Duodenal mucosa (tissue), 2 donors: ENCODE measurements around the gene TBX21.

ENCODE experiments used
- H3K27ac ChIP-seq: one replicate; pipeline ENCODE4 v1.7.0; 2013; ENCODE audit warnings: low read depth, low read length
- H3K27me3 ChIP-seq, 2 donors: one replicate each; pipeline ENCODE4 v1.7.0; 2013; ENCODE audit warnings: low read length in 2 of 2, control low read depth in 1 of 2; ENCODE audit not compliant: insufficient read depth in 2 of 2, control insufficient read depth in 1 of 2
- H3K36me3 ChIP-seq, 2 donors: one replicate each; pipeline ENCODE4 v1.7.0; 2013; ENCODE audit warnings: low read length in 2 of 2, control low read depth in 1 of 2; ENCODE audit not compliant: insufficient read depth in 2 of 2, control insufficient read depth in 1 of 2
- H3K4me1 ChIP-seq, 2 donors: one replicate each; pipeline ENCODE4 v1.7.0; 2013; ENCODE audit warnings: low read length in 2 of 2, control low read depth in 1 of 2; ENCODE audit not compliant: insufficient read depth in 2 of 2, control insufficient read depth in 1 of 2
- H3K4me3 ChIP-seq, 2 donors: one replicate each; pipeline ENCODE4 v1.7.0; 2013; ENCODE audit warnings: low read length in 2 of 2, low read depth in 1 of 2
- H3K9ac ChIP-seq, 2 donors: one replicate each; pipeline ENCODE4 v1.7.0; 2013; ENCODE audit warnings: low read length in 2 of 2, low read depth in 1 of 2
- H3K9me3 ChIP-seq, 2 donors: one replicate each; pipeline ENCODE4 v1.7.0; 2013; ENCODE audit warnings: low read length in 2 of 2, control low read depth in 1 of 2; ENCODE audit not compliant: control insufficient read depth in 1 of 2

The TBX21 gene, protein sequence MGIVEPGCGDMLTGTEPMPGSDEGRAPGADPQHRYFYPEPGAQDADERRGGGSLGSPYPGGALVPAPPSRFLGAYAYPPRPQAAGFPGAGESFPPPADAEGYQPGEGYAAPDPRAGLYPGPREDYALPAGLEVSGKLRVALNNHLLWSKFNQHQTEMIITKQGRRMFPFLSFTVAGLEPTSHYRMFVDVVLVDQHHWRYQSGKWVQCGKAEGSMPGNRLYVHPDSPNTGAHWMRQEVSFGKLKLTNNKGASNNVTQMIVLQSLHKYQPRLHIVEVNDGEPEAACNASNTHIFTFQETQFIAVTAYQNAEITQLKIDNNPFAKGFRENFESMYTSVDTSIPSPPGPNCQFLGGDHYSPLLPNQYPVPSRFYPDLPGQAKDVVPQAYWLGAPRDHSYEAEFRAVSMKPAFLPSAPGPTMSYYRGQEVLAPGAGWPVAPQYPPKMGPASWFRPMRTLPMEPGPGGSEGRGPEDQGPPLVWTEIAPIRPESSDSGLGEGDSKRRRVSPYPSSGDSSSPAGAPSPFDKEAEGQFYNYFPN

DNA sequence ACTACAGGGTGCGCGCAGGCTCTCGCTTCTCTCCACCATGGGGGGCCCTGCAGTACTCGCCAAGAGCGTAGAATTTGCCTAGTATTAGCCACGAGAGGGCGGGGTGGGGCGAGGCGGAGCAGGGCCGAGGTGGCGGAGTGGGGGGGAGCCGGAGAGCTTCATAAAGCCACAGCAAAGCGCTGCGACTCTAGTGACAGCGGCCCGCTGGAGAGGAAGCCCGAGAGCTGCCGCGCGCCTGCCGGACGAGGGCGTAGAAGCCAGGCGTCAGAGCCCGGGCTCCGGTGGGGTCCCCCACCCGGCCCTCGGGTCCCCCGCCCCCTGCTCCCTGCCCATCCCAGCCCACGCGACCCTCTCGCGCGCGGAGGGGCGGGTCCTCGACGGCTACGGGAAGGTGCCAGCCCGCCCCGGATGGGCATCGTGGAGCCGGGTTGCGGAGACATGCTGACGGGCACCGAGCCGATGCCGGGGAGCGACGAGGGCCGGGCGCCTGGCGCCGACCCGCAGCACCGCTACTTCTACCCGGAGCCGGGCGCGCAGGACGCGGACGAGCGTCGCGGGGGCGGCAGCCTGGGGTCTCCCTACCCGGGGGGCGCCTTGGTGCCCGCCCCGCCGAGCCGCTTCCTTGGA, at the start of gene TBX21:
TSS of gene TBX21 (plus strand) at position 190 of the 627 bp plus-strand sequence. CDS start at position 409, 219 bp downstream.
- Histone ChIP-seq H3K4me1 (peaks cover 0 to 9% of the 10 kb centered on the region in 2 donors), H3K9me3 (no peaks in the 10 kb centered on the region), H3K27ac (no peak within 1 kb of the TSS), H3K36me3 (no peaks in the 10 kb centered on the region), H3K9ac (peak within 1 kb of the TSS; percentile 54 to 60), H3K4me3 (peak within 1 kb of the TSS; percentile 65 to 66), H3K27me3 (peaks cover 44 to 47% of the 10 kb centered on the region in 2 donors)

DNA sequence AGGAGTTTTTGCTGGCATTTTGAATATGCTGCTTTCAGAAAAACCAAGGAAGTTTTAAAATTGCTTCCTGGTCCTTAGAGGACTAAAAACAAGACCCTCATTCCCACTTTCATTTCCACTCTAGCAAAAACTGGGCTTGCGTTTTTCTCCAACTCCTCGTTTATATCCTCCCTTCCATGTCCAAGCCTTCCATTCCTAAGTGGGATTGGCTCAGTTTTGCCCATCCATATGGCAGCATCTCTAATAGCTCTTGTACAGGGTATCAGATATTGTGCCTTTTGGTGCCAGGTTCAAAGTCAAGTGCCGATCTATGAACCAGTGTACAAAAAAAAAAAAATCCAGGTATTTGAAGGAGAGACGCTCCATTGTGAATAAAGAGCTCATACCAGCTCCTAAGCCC, 49.0 kb upstream of the TBX21 start:
- H3K9ac ChIP-seq = no peak overlapping the region
- H3K27me3 ChIP-seq = no peaks in the 10 kb centered on the region
- no peaks in the 10 kb centered on the region for H3K9me3 ChIP-seq
- no peaks in the 10 kb centered on the region for H3K4me1 ChIP-seq
- H3K27ac ChIP-seq = no peak overlapping the region
- H3K4me3 ChIP-seq = no peak overlapping the region
- peaks cover 21 to 62% of the 10 kb centered on the region in 2 donors for H3K36me3 ChIP-seq

DNA sequence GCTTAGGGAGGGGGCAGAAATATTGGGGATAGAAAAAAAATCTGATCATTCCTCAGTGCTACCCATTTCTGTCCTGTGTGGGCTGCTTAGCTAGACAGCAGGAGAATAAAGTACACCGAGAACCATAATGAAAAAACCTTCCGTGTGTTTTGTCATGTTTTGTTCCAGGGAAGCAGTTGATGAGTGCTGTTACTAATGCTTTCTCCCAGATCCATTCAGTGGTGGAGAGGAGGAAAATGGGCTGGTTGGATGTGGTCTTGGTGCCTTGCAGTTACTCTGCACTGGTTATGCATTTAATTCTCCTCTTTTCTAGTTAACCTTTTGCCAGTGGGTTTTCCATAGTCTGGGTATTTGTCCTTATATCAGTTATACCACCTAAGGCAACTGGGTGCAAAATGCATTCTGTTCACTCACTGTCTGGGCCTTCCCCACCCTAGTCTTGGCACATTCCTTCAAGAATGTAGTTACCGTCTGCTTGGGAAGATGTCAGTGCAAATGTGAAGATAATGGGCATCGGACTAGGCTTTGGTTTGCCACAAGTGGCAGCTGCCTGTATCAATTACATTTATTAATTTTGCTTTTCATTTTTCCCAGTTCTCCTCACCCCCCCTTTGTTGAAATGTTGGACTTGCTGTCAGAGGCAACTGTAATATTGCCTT, 48.4 kb upstream of the TBX21 start:
- Histone ChIP-seq H3K36me3 (peaks cover 21 to 57% of the 10 kb centered on the region in 2 donors), H3K4me1 (no peaks in the 10 kb centered on the region), H3K27ac (no peak overlapping the region), H3K27me3 (no peaks in the 10 kb centered on the region), H3K4me3 (no peak overlapping the region), H3K9ac (no peak overlapping the region), H3K9me3 (no peaks in the 10 kb centered on the region)

DNA sequence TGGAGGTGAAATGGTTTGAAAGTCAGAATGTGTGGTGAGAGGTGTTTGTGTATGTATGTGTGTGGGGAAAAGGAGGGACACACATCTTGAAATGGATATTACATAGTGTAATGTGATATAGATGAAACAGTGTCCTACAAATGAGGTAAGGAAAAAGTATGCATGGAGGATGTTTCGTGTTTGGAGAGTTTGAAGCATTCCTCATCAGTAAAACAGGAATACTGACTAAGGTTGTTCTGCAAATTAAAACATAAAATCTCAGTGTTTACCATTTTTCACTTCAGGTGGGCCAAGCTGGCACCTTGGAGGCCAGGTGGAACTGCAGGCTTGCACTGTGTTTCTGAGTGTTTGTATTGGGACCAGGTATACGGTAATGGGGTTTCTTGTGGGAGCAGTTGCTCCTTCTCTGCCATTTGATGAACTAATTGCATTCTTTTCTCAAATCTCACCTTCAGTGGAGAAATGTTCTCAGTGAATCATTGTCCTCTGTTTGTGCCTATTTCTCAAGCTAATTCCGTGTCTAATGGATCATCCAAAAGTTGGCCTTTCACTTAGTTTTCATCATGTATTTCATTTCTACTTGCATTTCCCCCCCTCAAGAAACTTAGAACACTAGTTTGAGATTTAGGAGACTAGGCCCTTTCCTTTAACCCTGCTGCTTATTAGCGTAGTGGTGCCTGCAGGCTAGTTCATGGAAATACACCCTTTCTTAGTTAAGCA, 47.3 kb upstream of the TBX21 start:
- Histone ChIP-seq H3K4me3 (no peak overlapping the region), H3K9ac (no peak overlapping the region), H3K27ac (no peak overlapping the region), H3K27me3 (no peaks in the 10 kb centered on the region), H3K36me3 (peaks cover 11 to 46% of the 10 kb centered on the region in 2 donors), H3K4me1 (no peaks in the 10 kb centered on the region), H3K9me3 (no peaks in the 10 kb centered on the region)

DNA sequence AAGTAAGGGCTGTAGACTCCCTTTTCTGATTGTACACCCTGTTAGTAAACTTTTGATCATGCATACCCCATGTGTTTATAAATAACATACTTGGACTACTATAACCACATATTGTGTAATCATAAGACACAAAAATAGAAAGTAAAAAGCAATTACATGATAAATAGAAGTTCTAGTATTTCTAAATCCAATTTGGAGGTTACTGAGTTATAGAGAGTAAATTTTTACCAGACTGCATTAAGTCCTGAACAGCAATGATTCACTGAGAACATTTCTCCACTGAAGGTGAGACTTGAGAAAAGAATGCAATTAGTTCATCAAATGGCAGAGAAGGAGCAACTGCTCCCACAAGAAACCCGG, 46.8 kb upstream of the TBX21 start:
- Histone ChIP-seq H3K36me3 (peaks cover 8 to 41% of the 10 kb centered on the region in 2 donors), H3K27me3 (no peaks in the 10 kb centered on the region), H3K27ac (no peak overlapping the region), H3K4me3 (no peak overlapping the region), H3K4me1 (no peaks in the 10 kb centered on the region), H3K9ac (no peak overlapping the region), H3K9me3 (no peaks in the 10 kb centered on the region)

DNA sequence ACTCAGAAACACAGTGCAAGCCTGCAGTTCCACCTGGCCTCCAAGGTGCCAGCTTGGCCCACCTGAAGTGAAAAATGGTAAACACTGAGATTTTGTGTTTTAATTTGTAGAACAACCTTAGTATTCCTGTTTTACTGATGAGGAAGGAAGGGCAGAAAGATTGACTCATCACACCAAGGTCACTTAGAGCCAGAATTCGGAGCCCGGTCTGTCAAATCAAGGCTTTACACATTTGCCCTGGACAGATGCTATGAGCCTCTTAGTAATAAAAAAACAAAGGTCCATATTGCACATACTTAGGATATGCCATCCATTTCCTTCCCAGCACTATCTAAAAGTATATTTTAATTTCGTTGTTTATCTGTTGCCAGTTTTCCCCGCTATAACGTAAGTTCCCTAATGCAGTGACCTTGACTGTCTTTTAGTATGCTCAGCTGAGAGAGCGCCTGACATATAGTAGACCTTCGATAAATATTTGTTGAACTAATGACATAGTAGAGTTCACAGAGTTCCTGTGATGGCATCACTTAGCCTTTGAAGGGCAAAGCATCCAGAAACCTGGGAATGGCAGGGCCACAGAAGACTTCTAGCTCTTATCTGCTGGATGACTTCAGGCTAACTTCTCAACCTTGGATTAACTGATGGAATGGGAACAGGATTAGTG, 46.2 kb upstream of the TBX21 start:
- H3K9ac ChIP-seq = no peak overlapping the region
- H3K27ac ChIP-seq = no peak overlapping the region
- no peaks in the 10 kb centered on the region for H3K27me3 ChIP-seq
- H3K4me1 ChIP-seq = no peaks in the 10 kb centered on the region
- peaks cover 6 to 39% of the 10 kb centered on the region in 2 donors for H3K36me3 ChIP-seq
- no peak overlapping the region for H3K4me3 ChIP-seq
- no peaks in the 10 kb centered on the region for H3K9me3 ChIP-seq

DNA sequence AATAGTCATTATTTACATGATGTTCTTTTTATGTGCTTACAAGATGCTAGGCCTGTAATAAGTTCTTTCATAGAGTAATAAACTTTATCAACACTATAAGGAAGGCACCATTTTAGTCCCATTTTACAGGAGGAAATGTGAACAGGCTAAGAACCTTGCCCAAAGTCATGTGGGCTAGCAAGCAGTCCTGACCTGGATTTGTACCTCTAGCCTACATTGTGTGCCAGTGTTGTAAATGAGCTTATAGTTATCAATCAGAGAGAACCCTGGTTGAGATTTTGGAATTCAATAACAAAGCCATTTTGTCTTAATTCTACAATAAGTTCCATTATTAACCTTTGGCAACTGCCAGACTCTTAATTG, 45.7 kb upstream of the TBX21 start:
- H3K27ac ChIP-seq = no peak overlapping the region
- peaks cover under 1 to 34% of the 10 kb centered on the region in 2 donors for H3K36me3 ChIP-seq
- peaks cover 0 to 1% of the 10 kb centered on the region in 2 donors for H3K4me1 ChIP-seq
- no peak overlapping the region for H3K9ac ChIP-seq
- H3K4me3 ChIP-seq = no peak overlapping the region
- H3K9me3 ChIP-seq = no peaks in the 10 kb centered on the region
- H3K27me3 ChIP-seq = no peaks in the 10 kb centered on the region

DNA sequence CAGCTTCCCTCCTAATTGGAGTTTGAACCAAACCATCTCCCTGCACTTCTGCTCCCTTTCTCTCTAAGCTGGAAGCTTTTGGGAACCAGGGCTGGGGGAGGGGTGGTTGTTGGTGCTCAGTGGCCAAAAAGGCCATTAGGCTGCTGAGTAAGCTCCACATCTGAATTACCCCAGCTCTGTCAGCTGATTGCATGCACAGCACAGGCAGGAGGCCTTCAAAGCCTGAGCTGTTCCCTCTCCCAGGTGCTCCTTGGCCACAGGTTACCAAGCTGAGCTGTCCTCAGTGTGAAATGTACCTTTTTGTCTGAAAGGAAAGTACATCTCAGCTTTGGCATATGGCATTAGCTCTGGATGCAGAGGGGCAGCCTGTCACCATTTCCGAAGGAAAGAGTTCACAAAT, 45.3 kb upstream of the TBX21 start:
- H3K27me3 ChIP-seq = no peaks in the 10 kb centered on the region
- no peaks in the 10 kb centered on the region for H3K9me3 ChIP-seq
- H3K27ac ChIP-seq = no peak overlapping the region
- H3K36me3 ChIP-seq = peaks cover 0 to 30% of the 10 kb centered on the region in 2 donors
- H3K4me1 ChIP-seq = peaks cover 2 to 6% of the 10 kb centered on the region in 2 donors
- H3K9ac ChIP-seq = no peak overlapping the region
- H3K4me3 ChIP-seq = no peak overlapping the region

DNA sequence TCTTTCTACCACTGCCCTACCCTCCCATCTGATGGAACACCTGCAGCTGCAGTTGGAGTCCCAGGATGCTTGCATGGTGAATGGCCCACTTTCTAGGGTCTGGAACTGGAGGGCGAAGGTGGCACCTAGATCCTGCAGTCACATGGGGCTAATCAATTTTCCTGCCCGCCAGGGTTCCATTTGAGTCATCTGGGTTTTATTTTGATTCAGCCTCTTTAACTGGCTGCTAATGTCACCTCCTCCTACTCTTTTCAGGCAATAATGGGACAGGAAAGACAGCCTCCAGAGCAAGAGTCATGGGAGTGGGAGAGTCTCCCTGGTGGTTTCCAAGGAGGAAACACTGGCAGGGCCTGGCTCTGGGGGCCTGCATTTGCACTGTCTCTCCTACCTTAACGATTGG, 42.9 kb upstream of the TBX21 start:
- no peak overlapping the region for H3K9ac ChIP-seq
- no peak overlapping the region for H3K27ac ChIP-seq
- H3K27me3 ChIP-seq = no peaks in the 10 kb centered on the region
- no peak overlapping the region for H3K4me3 ChIP-seq
- H3K36me3 ChIP-seq = peaks cover 0 to 9% of the 10 kb centered on the region in 2 donors
- no peaks in the 10 kb centered on the region for H3K9me3 ChIP-seq
- peaks cover 11 to 19% of the 10 kb centered on the region in 2 donors for H3K4me1 ChIP-seq
